ENCODE data around the gene MAP4. TPM values are rescaled to one million over a fixed set of nuclear protein-coding genes. Genes with fewer than 3 reads are reported as not detected.

Gene MAP4
- total RNA-seq, 1 experiment from 2014 or later, result 108 TPM

GRCh38 chr3:47802734-47803479, 213.3 kb downstream of the MAP4 start, which contains the start of gene DHX30:
DHX30 (plus strand) TSS chr3:47803138; CDS start chr3:47810684, 7,546 bp downstream.
- POLR2A ChIA-PET (ENCODE audit: unreplicated experiment), result interaction anchor here (0.6 kb wide), 1 partner anchor 536 kb away, joined by 3 read pairs; no protein-coding TSS in a partner anchor

More at GRCh38 chr3:47802734-47803479, 213.3 kb downstream of the MAP4 start, which contains the start of gene DHX30:
- TF ChIP-seq CTCF (conservative IDR thresholded peaks at IDR 0.05; ENCODE audit: low read depth, low read length) (no peak), EZH2phosphoT487 (IDR thresholded peaks at IDR 0.05; ENCODE audit: borderline replicate concordance, low read length) (no peak), EZH2 (IDR thresholded peaks at IDR 0.05; ENCODE audit: low read length, unreplicated experiment) (no peak)
- DNase-seq (peak; percentile 83), ATAC-seq (peak; percentile 90)
- no peaks in the 10 kb centered on the region; the same call in 1 of the 2 replicates for H3K36me3 ChIP-seq (ENCODE audit: low read depth, low read length)
- H2AFZ ChIP-seq (ENCODE audit: low read length), result peak within 1 kb of the TSS; percentile 99
- CTCF ChIA-PET, result interaction anchor here (0.5 kb wide), 1 partner anchor 692 kb away, joined by 3 read pairs; no protein-coding TSS in a partner anchor
- no peaks in the 10 kb centered on the region for H3K9me3 ChIP-seq (ENCODE audit: low read length)
- peak within 1 kb of the TSS; percentile 98 for H3K4me2 ChIP-seq (ENCODE audit: low read length)
- H4K20me1 ChIP-seq (ENCODE audit: low read length), result no peaks in the 10 kb centered on the region
- H3F3A ChIP-seq (ENCODE audit: low read length, unreplicated experiment), result no peaks in the 10 kb centered on the region
- peak within 1 kb of the TSS; percentile 84 for H3K27ac ChIP-seq (ENCODE audit: low read length)
- intact Hi-C loops (cut with micrococcal nuclease), result loop anchor here (5.0 kb wide), 1 partner anchor 291 kb away; the partner anchor contains the start of gene ELP6
- H3K79me2 ChIP-seq (ENCODE audit: low read length), result peaks cover 20% of the 10 kb centered on the region
- H3K27me3 ChIP-seq (ENCODE audit: low read length), result no peaks in the 10 kb centered on the region
- no peaks in the 10 kb centered on the region for H3K9me2 ChIP-seq (replicated peaks; ENCODE audit: low read length)
- peaks cover 17% of the 10 kb centered on the region; the same call in 1 of the 2 replicates for H3K4me1 ChIP-seq (ENCODE audit: insufficient read depth, low read length)
- BruUV-seq (replicated peaks), result no TSS peak
- peak within 1 kb of the TSS; percentile 96 for H3K4me3 ChIP-seq (ENCODE audit: low read length)
- peak within 1 kb of the TSS; percentile 87 for H3K9ac ChIP-seq (ENCODE audit: low read length)

Small RNA genes within 50 kb of the gene (microRNA-seq; reads per million reads assigned to microRNA genes)
- gene MIR1226 (ENCODE audit: unreplicated experiment), result 71.4 reads per million, percentile 59 among the genes with 10 or more reads in this experiment

Other genes with a start within 250 kb of the MAP4 start
- gene SMARCC1, start 234.5 kb downstream of the MAP4 start, total RNA-seq (2014; rRNA removed), result 43.1 and 53.0 TPM in 2 replicates
- 152 and 153 TPM in 2 replicates for gene DHX30, start 213.3 kb downstream of the MAP4 start, total RNA-seq (2014; rRNA removed)
- gene CDC25A, start 172.0 kb upstream of the MAP4 start, total RNA-seq (2014; rRNA removed), result 42.4 and 43.0 TPM in 2 replicates
- not detected in 2 replicates for gene CAMP, start 207.1 kb upstream of the MAP4 start, total RNA-seq (2014; rRNA removed)
- 9.4 and 10.2 TPM in 2 replicates for gene ZNF589, start 224.7 kb upstream of the MAP4 start, total RNA-seq (2014; rRNA removed)

Measured in PC-3 (cell line).